GM12878 (cell line): ENCODE measurements around the gene NT5C3B. TPM values are rescaled to one million over a fixed set of nuclear protein-coding genes. Genes with fewer than 3 reads are reported as not detected.

Source experiments
- ATAC-seq: fragments of 200-7000 bp; cut with Tn5 transposase; 3 replicates; pipeline ENCODE4 v1.9.1; 2020; ENCODE audit warnings: mild to moderate bottlenecking, moderate library complexity
- BruUV-seq: library from RNA; stranded (reverse); fragments of 400-500 nt; replicated peaks from 2 replicates; lab custom pipeline; 2021; lab: Mats Ljungman, UMichigan
- CTCF ChIA-PET: fragments of 300-600 bp; sonication (Branson Sonifier 250); formaldehyde crosslinking; extraction: SDS; loops from one replicate; lab custom pipeline; 2021; ENCODE audit warnings: inconsistent platforms; lab: Yijun Ruan, JAX
- POLR2A ChIA-PET: fragments of 350-600 bp; formaldehyde crosslinking; extraction: SDS; loops from one replicate; lab custom pipeline; 2021; ENCODE audit warnings: inconsistent platforms; lab: Charles Lee
- RAD21 ChIA-PET: fragments of 300-600 bp; sonication (Branson Sonifier 250); formaldehyde crosslinking; loops from one replicate; lab custom pipeline; 2023; ENCODE audit warnings: antibody characterized with exemption; ENCODE audit not compliant: unreplicated experiment; lab: Charles Lee
- SMC1A ChIA-PET: fragments of 300-600 bp; sonication (Branson Sonifier 250); formaldehyde crosslinking; loops from one replicate; lab custom pipeline; 2023; ENCODE audit not compliant: unreplicated experiment, uncharacterized antibody; lab: Charles Lee
- DNase-seq: peaks from one replicate; pipeline ENCODE4 v3.0.0-alpha.2; 2011; ENCODE audit warnings: low read depth, low spot score
- FAIRE-seq: peaks from 3 replicates; lab custom pipeline; 2011; peaks lifted over from hg19 to GRCh38; lab: Jason Lieb, UNC
- H2AFZ ChIP-seq: 2 replicates; pipeline ENCODE4 v1.6.0; 2011; ENCODE audit warnings: low read depth, low read length, control low read depth; ENCODE audit not compliant: control insufficient read depth
- H3K27ac ChIP-seq: 2 replicates; pipeline ENCODE4 v1.5.1; 2011; ENCODE audit warnings: control low read depth; ENCODE audit not compliant: control insufficient read depth, insufficient read depth
- H3K27me3 ChIP-seq, 2 experiments: replicated peaks in 1 of 2; 2 replicates each; pipeline versions ENCODE4 v1.6.0 to v1.6.1; 2011; ENCODE audit warnings: low read length in 1 of 2; ENCODE audit not compliant: control insufficient read depth in 2 of 2, insufficient read depth in 2 of 2
- H3K36me3 ChIP-seq, 2 experiments: 2 replicates each; pipeline ENCODE4 v1.5.1; 2011; ENCODE audit warnings: low read length in 1 of 2; ENCODE audit not compliant: control insufficient read depth in 2 of 2, insufficient read depth in 2 of 2
- H3K4me1 ChIP-seq: 2 replicates; pipeline ENCODE4 v1.6.1; 2011; ENCODE audit warnings: mild to moderate bottlenecking, low read length, moderate library complexity, mixed read lengths; ENCODE audit not compliant: control insufficient read depth, insufficient read depth
- H3K4me2 ChIP-seq: 2 replicates; pipeline ENCODE4 v1.6.0; 2011; ENCODE audit warnings: control low read depth; ENCODE audit not compliant: control insufficient read depth, insufficient read depth
- H3K4me3 ChIP-seq: fragments of 200-600 bp; sonication (generic); 2 replicates; pipeline ENCODE4 v1.5.1; 2016
- H3K79me2 ChIP-seq: 2 replicates; pipeline ENCODE4 v1.6.0; 2011; ENCODE audit warnings: low read length; ENCODE audit not compliant: control insufficient read depth, insufficient read depth
- H3K9ac ChIP-seq: 2 replicates; pipeline ENCODE4 v1.8.0; 2011; ENCODE audit warnings: low read length, control low read depth, mixed read lengths; ENCODE audit not compliant: control insufficient read depth, insufficient read depth
- H3K9me3 ChIP-seq: replicated peaks from 3 replicates; pipeline ENCODE4 v1.5.1; 2011; ENCODE audit warnings: mild to moderate bottlenecking, low read length; ENCODE audit not compliant: control insufficient read depth, insufficient read depth
- H4K20me1 ChIP-seq: 2 replicates; pipeline ENCODE4 v1.6.0; 2011; ENCODE audit not compliant: control insufficient read depth, insufficient read depth
- BCL11A ChIP-seq: IDR thresholded peaks from 2 replicates; pipeline ENCODE4 v1.6.1; 2011; ENCODE audit warnings: low read depth, low read length
- CHD2 ChIP-seq: IDR thresholded peaks from 2 replicates; pipeline ENCODE4 v1.6.1; 2011; ENCODE audit warnings: low read depth, low read length, improper control_type of control experiment, borderline replicate concordance
- DPF2 ChIP-seq: fragments of 450-650 bp; IDR thresholded peaks from 2 replicates; pipeline ENCODE4 v1.6.1; 2017; ENCODE audit warnings: mild to moderate bottlenecking
- HCFC1 ChIP-seq: fragments of 150-350 bp; IDR thresholded peaks from 2 replicates; pipeline ENCODE4 v1.6.1; 2014; ENCODE audit warnings: low read length
- MTA2 ChIP-seq: fragments of 450-650 bp; IDR thresholded peaks from 2 replicates; pipeline ENCODE4 v1.6.1; 2016; ENCODE audit warnings: low read depth, mild to moderate bottlenecking, moderate library complexity
- PAX8 ChIP-seq: fragments of 450-650 bp; IDR thresholded peaks from 2 replicates; pipeline ENCODE4 v1.6.1; 2017; ENCODE audit warnings: mild to moderate bottlenecking, moderate library complexity
- SMAD5 ChIP-seq: IDR thresholded peaks from 2 replicates; pipeline ENCODE4 v1.6.1; 2016; ENCODE audit warnings: antibody characterized with exemption, low read depth
- TAF1 ChIP-seq: IDR thresholded peaks from 2 replicates; pipeline ENCODE4 v1.6.1; 2011; ENCODE audit warnings: mild to moderate bottlenecking, low read depth, low read length, borderline replicate concordance
- ZBED1 ChIP-seq: IDR thresholded peaks from 2 replicates; pipeline ENCODE4 v1.6.1; 2016; ENCODE audit warnings: borderline replicate concordance
- WGBS: methylation state at CpG from one replicate; pipeline ENCODE4 v1.1.6; 2016; ENCODE audit warnings: low lambda C conversion rate; ENCODE audit not compliant: insufficient replicate concordance, insufficient coverage; ENCODE audit errors: missing lambda C conversion rate; 5-methylcytosine and 5-hydroxymethylcytosine counted together
- in situ Hi-C: fragments of 300-500 bp; cut with MboI; formaldehyde crosslinking; loops from 9 replicates; pipeline ENCODE4 v1.14.3; 2018; ENCODE audit warnings: mixed read lengths
- intact Hi-C: fragments of 100-400 bp; cut with micrococcal nuclease; formaldehyde crosslinking; loops from one replicate; pipeline ENCODE4 v1.14.2; 2022; ENCODE audit not compliant: unreplicated experiment
- polyA plus RNA-seq, 11 experiments: library from polyadenylated mRNA; depleted of rRNA in 4 of 11; unstranded in 6 of 11; stranded (reverse) in 5 of 11; fragments of >200 nt; fragmentation: Nextera tagmentation in 4 of 11; fragmentation: Illumina TruSeq in 1 of 11; extraction: Ambion mirVana in 4 of 11; extraction: Trizol in 1 of 11; gene quantifications; 1 replicate in 1 of 11; 2 replicates in 10 of 11; pipeline versions ENCODE4 v1.2.1 to v1.2.3, GENCODE V29; 2011 to 2016; ENCODE audit warnings: inconsistent platforms in 2 of 11, missing spikeins in 2 of 11, low read depth in 1 of 11
- total RNA-seq, 4 experiments: library from RNA; depleted of rRNA in 3 of 4; stranded (reverse); fragments of >200 nt in 3 of 4; fragmentation: Illumina TruSeq in 1 of 4; extraction: Trizol in 1 of 4; gene quantifications; 2 replicates each; pipeline versions ENCODE4 v1.2.1 to v1.2.3, GENCODE V29; 2013 to 2021
- TF ChIP-seq, protein P1 (sequence below): fragments of 450-650 bp; formaldehyde crosslinking; IDR thresholded peaks from 2 replicates; pipeline ENCODE4 v1.4.0; 2022; ENCODE audit warnings: mild to moderate bottlenecking, moderate library complexity
- TF ChIP-seq, protein P2 (sequence below): fragments of 450-650 bp; formaldehyde crosslinking; IDR thresholded peaks from 2 replicates; pipeline ENCODE4 v1.5.0; 2022; ENCODE audit warnings: mild to moderate bottlenecking, missing genetic modification characterization

The NT5C3B gene
- total and polyA plus RNA-seq, 10 of the 15 experiments (the other 5 are each of a cell fraction or from before 2014, with no cell fraction given): 0.52 to 64.6 (median 41.0) TPM

DNA sequence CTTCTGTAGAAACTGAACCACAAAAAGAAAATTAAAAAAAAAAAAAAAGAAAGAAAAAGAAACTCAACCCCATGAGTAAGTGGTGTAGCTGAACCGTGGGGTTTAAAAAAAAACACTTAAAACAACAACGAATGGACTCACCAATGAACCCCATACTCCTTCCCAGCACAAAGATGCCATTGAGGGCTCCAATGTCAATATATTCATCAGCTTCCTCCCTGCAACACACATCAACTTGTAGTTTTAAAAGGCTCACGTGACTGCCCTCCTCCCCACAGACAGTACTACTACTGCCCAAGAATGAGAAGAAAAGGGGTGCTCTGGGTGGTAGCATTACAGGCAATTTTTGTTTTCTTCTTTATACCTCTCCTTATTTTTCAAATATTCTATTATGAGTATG, 32.5 kb upstream of the NT5C3B start:
- Histone ChIP-seq H3K36me3 (peaks cover 21 to 37% of the 10 kb centered on the region in 2 experiments), H2AFZ (no peak overlapping the region), H3K4me3 (no peak overlapping the region), H3K27me3 (no peaks in the 10 kb centered on the region), H3K79me2 (peaks cover 15% of the 10 kb centered on the region), H3K27ac (no peak overlapping the region), H3K4me1 (peaks cover 6% of the 10 kb centered on the region; the same call in 1 of the 2 replicates), H3K4me2 (no peak overlapping the region), H3K9me3 (no peaks in the 10 kb centered on the region), H3K9ac (no peak overlapping the region), H4K20me1 (no peaks in the 10 kb centered on the region; the same call in 1 of the 2 replicates)
- ChIA-PET SMC1A (no interaction called here), CTCF (no interaction called here), RAD21 (interaction anchor here (0.6 kb wide), 1 partner anchor 128 kb away, joined by 4 read pairs; no protein-coding TSS in a partner anchor), POLR2A (interaction anchor here (0.6 to 0.7 kb wide), 3 partner anchors 13 to 426 kb away, joined by 3 to 5 read pairs (median 4); no protein-coding TSS in a partner anchor)
- no peak for TF ChIP-seq SMAD5
- no peak for TF ChIP-seq MTA2
- TF ChIP-seq DPF2: no peak
- TF ChIP-seq CHD2: no peak
- no peak for TF ChIP-seq HCFC1
- TF ChIP-seq ZBED1: no peak
- no peak for TF ChIP-seq TAF1
- TF ChIP-seq, protein P1, sequence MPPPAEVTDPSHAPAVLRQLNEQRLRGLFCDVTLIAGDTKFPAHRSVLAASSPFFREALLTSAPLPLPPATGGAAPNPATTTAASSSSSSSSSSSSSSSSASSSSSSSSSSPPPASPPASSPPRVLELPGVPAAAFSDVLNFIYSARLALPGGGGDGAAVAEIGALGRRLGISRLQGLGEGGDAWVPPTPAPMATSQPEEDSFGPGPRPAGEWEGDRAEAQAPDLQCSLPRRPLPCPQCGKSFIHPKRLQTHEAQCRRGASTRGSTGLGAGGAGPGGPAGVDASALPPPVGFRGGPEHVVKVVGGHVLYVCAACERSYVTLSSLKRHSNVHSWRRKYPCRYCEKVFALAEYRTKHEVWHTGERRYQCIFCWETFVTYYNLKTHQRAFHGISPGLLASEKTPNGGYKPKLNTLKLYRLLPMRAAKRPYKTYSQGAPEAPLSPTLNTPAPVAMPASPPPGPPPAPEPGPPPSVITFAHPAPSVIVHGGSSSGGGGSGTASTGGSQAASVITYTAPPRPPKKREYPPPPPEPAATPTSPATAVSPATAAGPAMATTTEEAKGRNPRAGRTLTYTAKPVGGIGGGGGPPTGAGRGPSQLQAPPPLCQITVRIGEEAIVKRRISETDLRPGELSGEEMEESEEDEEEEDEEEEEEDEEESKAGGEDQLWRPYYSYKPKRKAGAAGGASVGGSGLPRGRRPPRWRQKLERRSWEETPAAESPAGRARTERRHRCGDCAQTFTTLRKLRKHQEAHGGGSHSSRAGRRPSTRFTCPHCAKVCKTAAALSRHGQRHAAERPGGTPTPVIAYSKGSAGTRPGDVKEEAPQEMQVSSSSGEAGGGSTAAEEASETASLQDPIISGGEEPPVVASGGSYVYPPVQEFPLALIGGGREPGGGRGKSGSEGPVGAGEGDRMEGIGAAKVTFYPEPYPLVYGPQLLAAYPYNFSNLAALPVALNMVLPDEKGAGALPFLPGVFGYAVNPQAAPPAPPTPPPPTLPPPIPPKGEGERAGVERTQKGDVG (CRISPR knock-in tag): no peak
- no peak for TF ChIP-seq BCL11A
- no peak for TF ChIP-seq PAX8
- TF ChIP-seq, protein P2, sequence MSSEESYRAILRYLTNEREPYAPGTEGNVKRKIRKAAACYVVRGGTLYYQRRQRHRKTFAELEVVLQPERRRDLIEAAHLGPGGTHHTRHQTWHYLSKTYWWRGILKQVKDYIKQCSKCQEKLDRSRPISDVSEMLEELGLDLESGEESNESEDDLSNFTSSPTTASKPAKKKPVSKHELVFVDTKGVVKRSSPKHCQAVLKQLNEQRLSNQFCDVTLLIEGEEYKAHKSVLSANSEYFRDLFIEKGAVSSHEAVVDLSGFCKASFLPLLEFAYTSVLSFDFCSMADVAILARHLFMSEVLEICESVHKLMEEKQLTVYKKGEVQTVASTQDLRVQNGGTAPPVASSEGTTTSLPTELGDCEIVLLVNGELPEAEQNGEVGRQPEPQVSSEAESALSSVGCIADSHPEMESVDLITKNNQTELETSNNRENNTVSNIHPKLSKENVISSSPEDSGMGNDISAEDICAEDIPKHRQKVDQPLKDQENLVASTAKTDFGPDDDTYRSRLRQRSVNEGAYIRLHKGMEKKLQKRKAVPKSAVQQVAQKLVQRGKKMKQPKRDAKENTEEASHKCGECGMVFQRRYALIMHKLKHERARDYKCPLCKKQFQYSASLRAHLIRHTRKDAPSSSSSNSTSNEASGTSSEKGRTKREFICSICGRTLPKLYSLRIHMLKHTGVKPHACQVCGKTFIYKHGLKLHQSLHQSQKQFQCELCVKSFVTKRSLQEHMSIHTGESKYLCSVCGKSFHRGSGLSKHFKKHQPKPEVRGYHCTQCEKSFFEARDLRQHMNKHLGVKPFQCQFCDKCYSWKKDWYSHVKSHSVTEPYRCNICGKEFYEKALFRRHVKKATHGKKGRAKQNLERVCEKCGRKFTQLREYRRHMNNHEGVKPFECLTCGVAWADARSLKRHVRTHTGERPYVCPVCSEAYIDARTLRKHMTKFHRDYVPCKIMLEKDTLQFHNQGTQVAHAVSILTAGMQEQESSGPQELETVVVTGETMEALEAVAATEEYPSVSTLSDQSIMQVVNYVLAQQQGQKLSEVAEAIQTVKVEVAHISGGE (CRISPR knock-in tag): no peak
- WGBS: 61% methylated on average over 3 of the region's 3 CpGs
- ATAC-seq: no peak
- no peak for FAIRE-seq
- intact Hi-C loops: no loop called here
- in situ Hi-C loops: no loop called here
- DNase-seq: no peak
- BruUV-seq: no TSS peak
